ENCODE measurements around the gene PTPRN2.
"Not testable (repeated sequence)": the region's sequence is repeated elsewhere in the genome, so short reads cannot be mapped to it uniquely, and the experiment has no call there.

The PTPRN2 gene

DNA sequence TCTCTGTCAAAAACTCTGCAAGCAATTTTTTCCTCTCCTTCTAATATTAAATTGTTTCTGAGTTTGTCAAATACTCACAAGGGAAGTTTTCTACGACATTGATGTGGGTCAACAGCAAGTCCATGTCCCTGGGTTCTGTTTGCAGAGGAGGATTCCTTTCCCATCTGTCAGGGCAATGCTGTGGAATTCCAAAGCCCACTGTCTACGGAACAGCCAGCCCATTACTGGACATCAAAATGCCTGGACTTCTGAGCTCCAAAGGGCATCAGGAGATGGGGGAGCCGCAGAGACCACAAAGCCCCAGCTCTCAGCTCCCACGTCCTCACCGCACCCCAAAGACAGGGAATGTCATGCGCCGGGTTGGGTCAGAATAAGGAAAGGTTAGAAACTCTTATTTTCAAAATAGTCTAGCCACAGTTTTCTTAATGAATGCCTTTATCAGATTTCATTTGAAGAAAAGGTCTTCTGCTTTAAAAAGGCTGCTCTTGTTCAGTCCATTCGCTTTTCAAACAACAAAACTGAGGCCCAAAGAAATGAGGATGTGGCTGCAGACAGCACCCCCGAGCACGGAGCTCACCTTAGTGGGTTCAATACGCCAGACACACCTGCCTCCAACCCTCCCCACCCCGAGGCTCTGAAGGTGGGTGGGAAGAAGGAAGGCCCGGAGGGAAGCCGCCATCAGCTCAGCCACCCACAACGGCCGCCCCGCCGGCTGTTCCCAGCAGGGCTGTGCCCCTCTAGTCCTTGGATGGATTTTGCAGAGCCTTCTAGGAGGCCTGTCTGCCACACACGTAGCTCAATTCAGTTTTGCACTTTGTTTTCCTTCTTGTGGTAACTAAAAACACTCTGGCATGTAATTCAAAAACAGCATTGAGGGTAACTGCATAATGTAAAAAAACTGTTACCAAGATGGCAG lies 44.7 kb downstream of the PTPRN2 start:
- H3K36me3 ChIP-seq (ENCODE audit: control insufficient read depth, insufficient read depth, low read length) = no peaks in the 10 kb centered on the region
- H3K9ac ChIP-seq (ENCODE audit: low read length) = no peak overlapping the region
- H3K27me3 ChIP-seq (ENCODE audit: control insufficient read depth, insufficient read depth, low read length) = no peaks in the 10 kb centered on the region
- H3K4me1 ChIP-seq (ENCODE audit: control insufficient read depth, insufficient read depth, low read length) = no peaks in the 10 kb centered on the region
- no peaks in the 10 kb centered on the region for H3K9me3 ChIP-seq (ENCODE audit: control insufficient read depth, low read length)
- no peak overlapping the region for H3K4me3 ChIP-seq (ENCODE audit: low read length)

DNA sequence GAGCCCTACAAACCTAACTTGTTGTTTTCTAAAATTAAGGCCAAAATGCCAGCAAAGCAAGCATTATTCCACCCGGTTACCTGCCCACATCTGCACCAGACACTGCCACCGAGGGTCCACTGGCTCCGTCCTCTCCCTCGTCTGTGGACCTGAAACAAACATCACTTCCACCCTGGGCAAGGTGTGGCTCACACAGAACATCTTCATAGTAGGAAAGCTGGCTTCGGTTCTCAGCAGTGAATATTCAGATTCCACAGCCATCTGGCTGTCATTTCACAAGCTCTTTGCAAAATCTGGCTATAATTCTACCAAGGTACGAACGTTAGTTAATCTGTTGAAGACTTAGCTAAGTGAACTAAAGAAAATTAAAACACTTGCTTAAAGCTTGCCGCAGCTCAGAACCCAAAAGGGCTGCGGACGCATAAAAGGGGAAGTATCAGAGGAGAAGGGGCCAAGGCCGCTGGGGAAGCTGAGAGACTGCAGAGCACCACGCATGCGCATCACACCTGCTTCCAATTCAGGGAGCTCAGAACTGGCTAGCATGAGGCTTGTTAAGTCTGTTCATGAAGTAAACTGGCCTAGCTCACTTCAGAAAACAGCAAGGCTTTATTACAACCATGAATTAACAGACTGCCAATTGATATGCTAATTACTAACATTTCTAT lies 46.1 kb downstream of the PTPRN2 start:
- H3K9ac ChIP-seq (ENCODE audit: low read length) = no peak overlapping the region
- H3K4me1 ChIP-seq (ENCODE audit: control insufficient read depth, insufficient read depth, low read length) = no peaks in the 10 kb centered on the region
- no peaks in the 10 kb centered on the region for H3K9me3 ChIP-seq (ENCODE audit: control insufficient read depth, low read length)
- H3K36me3 ChIP-seq (ENCODE audit: control insufficient read depth, insufficient read depth, low read length) = no peaks in the 10 kb centered on the region
- H3K27me3 ChIP-seq (ENCODE audit: control insufficient read depth, insufficient read depth, low read length) = no peaks in the 10 kb centered on the region
- H3K4me3 ChIP-seq (ENCODE audit: low read length) = no peak overlapping the region

- no peaks in the 10 kb centered on the region for H3K27me3 ChIP-seq (ENCODE audit: control insufficient read depth, insufficient read depth, low read length)
- H3K4me1 ChIP-seq (ENCODE audit: control insufficient read depth, insufficient read depth, low read length) = peaks cover 8% of the 10 kb centered on the region
- H3K36me3 ChIP-seq (ENCODE audit: control insufficient read depth, insufficient read depth, low read length) = no peaks in the 10 kb centered on the region
- H3K9ac ChIP-seq (ENCODE audit: low read length) = no peak overlapping the region
- H3K9me3 ChIP-seq (ENCODE audit: control insufficient read depth, low read length) = no peaks in the 10 kb centered on the region
- H3K4me3 ChIP-seq (ENCODE audit: low read length) = no peak overlapping the region
These were observed 47.9 kb downstream of the PTPRN2 start for GRCh38 chr7:158539711-158540146.

DNA sequence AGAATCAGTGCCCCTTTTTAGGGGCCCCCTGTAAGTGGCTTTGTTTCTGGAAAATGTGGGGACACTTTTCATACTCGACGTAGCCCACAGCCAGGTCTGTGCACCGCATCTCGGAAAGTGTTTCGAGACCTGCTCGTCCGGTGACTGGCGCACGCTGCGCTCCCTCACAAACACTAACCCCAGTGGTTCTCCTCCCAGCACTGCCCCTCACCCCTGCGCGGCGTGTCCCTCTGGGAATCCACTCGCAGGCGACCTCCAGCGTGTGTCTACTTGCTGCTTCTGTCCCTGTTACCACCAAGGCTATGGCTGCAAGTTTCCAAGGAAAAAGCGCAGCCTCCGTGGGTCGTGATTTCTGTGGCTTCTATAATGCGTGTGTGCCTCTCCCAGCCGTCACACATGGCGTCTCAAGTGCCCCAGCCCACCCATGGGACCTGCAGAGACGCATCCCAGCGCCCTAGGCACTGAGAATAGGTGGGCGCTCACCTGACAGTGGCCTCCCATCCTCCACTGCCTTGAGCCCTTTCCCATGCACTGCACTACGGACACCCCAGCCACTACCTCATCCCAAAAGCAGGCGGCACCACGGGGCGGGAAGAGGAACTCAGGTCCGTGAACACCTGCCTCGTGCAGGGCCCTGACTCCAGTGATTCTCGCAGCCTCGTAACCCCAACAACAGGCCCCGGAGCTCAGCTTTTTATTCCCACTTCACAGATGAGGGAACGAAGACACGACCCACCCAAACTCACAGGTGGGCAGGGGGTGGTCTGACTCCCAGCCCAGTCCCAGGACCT lies 49.3 kb downstream of the PTPRN2 start:
- H3K27me3 ChIP-seq (ENCODE audit: control insufficient read depth, insufficient read depth, low read length) = no peaks in the 10 kb centered on the region
- H3K4me3 ChIP-seq (ENCODE audit: low read length) = no peak overlapping the region
- no peak overlapping the region for H3K9ac ChIP-seq (ENCODE audit: low read length)
- no peaks in the 10 kb centered on the region for H3K36me3 ChIP-seq (ENCODE audit: control insufficient read depth, insufficient read depth, low read length)
- peaks cover 8% of the 10 kb centered on the region for H3K4me1 ChIP-seq (ENCODE audit: control insufficient read depth, insufficient read depth, low read length)
- H3K9me3 ChIP-seq (ENCODE audit: control insufficient read depth, low read length) = no peaks in the 10 kb centered on the region

DNA sequence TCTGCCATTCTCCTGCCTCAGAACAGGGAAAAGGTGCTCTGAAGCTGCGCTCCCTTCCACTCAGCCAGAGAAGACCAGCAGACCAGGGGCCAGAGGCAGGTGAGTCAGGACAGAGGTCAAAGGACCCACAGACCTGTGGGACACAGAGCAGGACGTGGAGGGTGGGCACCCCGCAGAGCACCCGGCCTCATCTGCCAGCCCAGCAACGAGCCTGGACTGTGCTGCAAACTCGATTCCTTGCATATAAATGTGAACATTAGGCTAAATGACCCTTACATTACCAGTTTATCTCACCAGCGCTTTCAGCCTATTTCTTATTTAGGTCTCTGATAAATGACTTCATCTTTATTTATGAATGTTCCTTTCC lies 50.1 kb downstream of the PTPRN2 start:
- no peaks in the 10 kb centered on the region for H3K36me3 ChIP-seq (ENCODE audit: control insufficient read depth, insufficient read depth, low read length)
- no peak overlapping the region for H3K9ac ChIP-seq (ENCODE audit: low read length)
- no peaks in the 10 kb centered on the region for H3K27me3 ChIP-seq (ENCODE audit: control insufficient read depth, insufficient read depth, low read length)
- peaks cover 8% of the 10 kb centered on the region for H3K4me1 ChIP-seq (ENCODE audit: control insufficient read depth, insufficient read depth, low read length)
- H3K4me3 ChIP-seq (ENCODE audit: low read length) = no peak overlapping the region
- H3K9me3 ChIP-seq (ENCODE audit: control insufficient read depth, low read length) = no peaks in the 10 kb centered on the region

- H3K27me3 ChIP-seq (ENCODE audit: control insufficient read depth, insufficient read depth, low read length) = no peaks in the 10 kb centered on the region
- no peaks in the 10 kb centered on the region for H3K9me3 ChIP-seq (ENCODE audit: control insufficient read depth, low read length)
- H3K36me3 ChIP-seq (ENCODE audit: control insufficient read depth, insufficient read depth, low read length) = no peaks in the 10 kb centered on the region
- peaks cover 8% of the 10 kb centered on the region for H3K4me1 ChIP-seq (ENCODE audit: control insufficient read depth, insufficient read depth, low read length)
- no peak overlapping the region for H3K9ac ChIP-seq (ENCODE audit: low read length)
- no peak overlapping the region for H3K4me3 ChIP-seq (ENCODE audit: low read length)
These were observed 50.6 kb downstream of the PTPRN2 start for GRCh38 chr7:158536871-158537515.

DNA sequence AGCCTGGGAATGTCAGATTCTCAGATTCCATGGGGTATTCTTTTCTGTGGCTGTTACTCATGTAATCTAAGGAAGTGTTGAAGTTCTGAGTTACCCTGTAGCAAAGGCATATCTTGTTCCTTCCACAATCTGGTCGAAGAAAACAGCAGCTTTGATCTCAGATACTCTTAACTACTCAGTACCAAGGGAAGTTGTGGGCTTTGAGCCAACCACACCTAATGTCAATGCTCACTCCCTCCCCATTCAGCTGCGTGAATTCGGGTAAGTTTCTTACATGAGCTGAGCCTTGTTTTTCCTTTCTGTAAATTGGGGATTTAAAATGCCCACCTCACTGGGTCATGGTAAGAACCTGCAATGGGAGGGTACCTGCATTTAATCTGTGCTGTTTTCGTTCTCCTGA lies 52.5 kb downstream of the PTPRN2 start:
- no peaks in the 10 kb centered on the region for H3K36me3 ChIP-seq (ENCODE audit: control insufficient read depth, insufficient read depth, low read length)
- H3K4me3 ChIP-seq (ENCODE audit: low read length) = no peak overlapping the region
- H3K4me1 ChIP-seq (ENCODE audit: control insufficient read depth, insufficient read depth, low read length) = peaks cover 8% of the 10 kb centered on the region
- H3K27me3 ChIP-seq (ENCODE audit: control insufficient read depth, insufficient read depth, low read length) = no peaks in the 10 kb centered on the region
- H3K9me3 ChIP-seq (ENCODE audit: control insufficient read depth, low read length) = no peaks in the 10 kb centered on the region
- no peak overlapping the region for H3K9ac ChIP-seq (ENCODE audit: low read length)

GRCh38 chr7:158534598-158534997 lies 53.0 kb downstream of the PTPRN2 start:
- Histone ChIP-seq H3K9ac (ENCODE audit: low read length) (no peak overlapping the region), H3K36me3 (ENCODE audit: control insufficient read depth, insufficient read depth, low read length) (no peaks in the 10 kb centered on the region), H3K4me3 (ENCODE audit: low read length) (no peak overlapping the region), H3K9me3 (ENCODE audit: control insufficient read depth, low read length) (no peaks in the 10 kb centered on the region), H3K27me3 (ENCODE audit: control insufficient read depth, insufficient read depth, low read length) (no peaks in the 10 kb centered on the region), H3K4me1 (ENCODE audit: control insufficient read depth, insufficient read depth, low read length) (peaks cover 8% of the 10 kb centered on the region)

DNA sequence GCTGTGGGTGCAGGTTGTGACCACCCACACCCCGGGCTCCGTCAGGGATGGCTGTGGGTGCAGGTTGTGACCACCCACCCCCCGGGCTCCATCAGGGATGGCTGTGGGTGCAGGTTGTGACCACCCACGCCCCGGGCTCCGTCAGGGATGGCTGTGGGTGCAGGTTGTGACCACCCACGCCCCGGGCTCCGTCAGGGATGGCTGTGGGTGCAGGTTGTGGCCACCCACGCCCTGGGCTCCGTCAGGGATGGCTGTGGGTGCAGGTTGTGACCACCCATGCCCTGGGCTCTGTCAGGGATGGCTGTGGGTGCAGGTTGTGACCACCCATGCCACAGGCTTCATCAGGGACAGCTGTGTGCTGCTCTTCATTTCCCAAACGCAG lies 53.5 kb downstream of the PTPRN2 start:
- not testable (repeated sequence) for H3K36me3 ChIP-seq (ENCODE audit: control insufficient read depth, insufficient read depth, low read length); H3K4me1 ChIP-seq (ENCODE audit: control insufficient read depth, insufficient read depth, low read length); H3K27me3 ChIP-seq (ENCODE audit: control insufficient read depth, insufficient read depth, low read length); H3K9ac ChIP-seq (ENCODE audit: low read length); H3K4me3 ChIP-seq (ENCODE audit: low read length); H3K9me3 ChIP-seq (ENCODE audit: control insufficient read depth, low read length)

GRCh38 chr7:158533386-158534133 lies 54.1 kb downstream of the PTPRN2 start:
- Histone ChIP-seq H3K4me1 (ENCODE audit: control insufficient read depth, insufficient read depth, low read length) (peaks cover 8% of the 10 kb centered on the region), H3K36me3 (ENCODE audit: control insufficient read depth, insufficient read depth, low read length) (no peaks in the 10 kb centered on the region), H3K4me3 (ENCODE audit: low read length) (no peak overlapping the region), H3K9ac (ENCODE audit: low read length) (no peak overlapping the region), H3K27me3 (ENCODE audit: control insufficient read depth, insufficient read depth, low read length) (no peaks in the 10 kb centered on the region), H3K9me3 (ENCODE audit: control insufficient read depth, low read length) (no peaks in the 10 kb centered on the region)

DNA sequence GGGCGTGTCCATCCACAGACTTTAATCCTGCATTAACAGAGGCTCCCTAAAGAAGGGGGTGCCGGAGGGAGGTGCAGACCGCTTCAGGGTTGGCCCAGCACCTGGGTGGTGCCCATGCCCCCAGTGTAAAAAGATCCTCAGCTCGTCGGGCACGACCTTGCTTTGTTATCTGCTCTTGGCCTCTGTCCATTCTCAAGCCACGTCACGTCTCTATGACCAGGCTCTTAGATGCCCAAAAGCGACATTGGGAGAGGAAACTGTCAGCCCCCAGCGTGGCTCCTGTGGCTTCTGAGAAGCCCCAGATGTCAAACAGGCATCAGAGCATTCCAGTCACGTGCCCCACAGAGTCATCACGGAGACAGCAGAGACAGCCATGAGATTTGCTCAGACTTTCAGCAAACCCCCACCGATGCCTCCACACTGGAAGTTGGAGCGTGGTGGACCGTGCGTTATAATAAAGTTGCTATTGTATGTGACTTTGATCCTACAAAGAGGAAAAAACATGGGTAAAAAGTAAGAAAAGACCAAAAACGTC lies 55.5 kb downstream of the PTPRN2 start:
- no peaks in the 10 kb centered on the region for H3K36me3 ChIP-seq (ENCODE audit: control insufficient read depth, insufficient read depth, low read length)
- no peaks in the 10 kb centered on the region for H3K9me3 ChIP-seq (ENCODE audit: control insufficient read depth, low read length)
- H3K4me1 ChIP-seq (ENCODE audit: control insufficient read depth, insufficient read depth, low read length) = peaks cover 8% of the 10 kb centered on the region
- H3K27me3 ChIP-seq (ENCODE audit: control insufficient read depth, insufficient read depth, low read length) = no peaks in the 10 kb centered on the region
- H3K4me3 ChIP-seq (ENCODE audit: low read length) = no peak overlapping the region
- H3K9ac ChIP-seq (ENCODE audit: low read length) = no peak overlapping the region

All from mucosa of stomach (tissue), 1 donor.